K562 (cell line): ENCODE results near the gene PPP1CA. TPM values are rescaled to one million over a fixed set of nuclear protein-coding genes. Genes with fewer than 3 reads are reported as not detected.

Source experiments
- BACH1 ChIP-seq: fragments of 200-800 bp; sonication (Bioruptor generic); IDR thresholded peaks from 2 replicates; pipeline ENCODE4 v1.6.1; 2016; ENCODE audit warnings: missing genetic modification characterization, missing compliant biosample characterization
- CBFB ChIP-seq: sonication (generic); formaldehyde crosslinking; IDR thresholded peaks from 2 replicates; pipeline ENCODE4 v1.4.0; 2020; ENCODE audit warnings: mild to moderate bottlenecking, missing genetic modification reagents
- CEBPZ ChIP-seq: fragments of 150-350 bp; IDR thresholded peaks from 2 replicates; pipeline ENCODE4 v1.6.1; 2014; ENCODE audit warnings: low read depth, mild to moderate bottlenecking, low read length, borderline replicate concordance
- ESRRB ChIP-seq: fragments of 250-450 bp; sonication (Bioruptor Pico); IDR thresholded peaks from 2 replicates; pipeline ENCODE4 v1.5.0; 2020; ENCODE audit warnings: mild to moderate bottlenecking, moderate library complexity, borderline replicate concordance
- HDAC6 ChIP-seq: IDR thresholded peaks from 2 replicates; pipeline ENCODE4 v1.6.1; 2012; ENCODE audit warnings: low read depth, mild to moderate bottlenecking, control low read depth, inconsistent platforms, low read length, moderate library complexity
- HNRNPH1 ChIP-seq: fragments of 200-400 bp; formaldehyde crosslinking; optimal IDR thresholded peaks from 2 replicates; pipeline ENCODE3; 2017; ENCODE audit warnings: low read depth, mild to moderate bottlenecking, low read length, moderate library complexity
- MBD2 ChIP-seq: sonication (generic); IDR thresholded peaks from 2 replicates; pipeline ENCODE4 v1.6.1; 2016; ENCODE audit warnings: low read depth, borderline replicate concordance
- NR2C1 ChIP-seq, 2 experiments: fragments of 450-650 bp; IDR thresholded peaks; 2 replicates each; pipeline ENCODE4 v1.6.1; 2017; ENCODE audit warnings: mild to moderate bottlenecking in 2 of 2, antibody characterized with exemption in 1 of 2, inconsistent platforms in 1 of 2, missing compliant biosample characterization in 1 of 2, missing genetic modification characterization in 1 of 2
- PHF20 ChIP-seq: fragments of 450-650 bp; IDR thresholded peaks from 2 replicates; pipeline ENCODE4 v1.6.1; 2018; ENCODE audit not compliant: partially characterized antibody
- SETDB1 ChIP-seq: IDR thresholded peaks from one replicate; pipeline ENCODE4 v1.6.1; 2012; ENCODE audit warnings: low read length, control low read depth, inconsistent platforms
- STAG1 ChIP-seq: sonication (generic); formaldehyde crosslinking; IDR thresholded peaks from 2 replicates; pipeline ENCODE4 v1.5.0; 2020; ENCODE audit warnings: missing genetic modification reagents, borderline replicate concordance
- ZBTB40 ChIP-seq, 2 experiments: fragments of 450-650 bp in 1 of 2; sonication (generic) in 1 of 2; formaldehyde crosslinking in 1 of 2; IDR thresholded peaks; 2 replicates each; pipeline versions ENCODE4 v1.7.1 to v1.9.0; 2016 to 2022; ENCODE audit warnings: inconsistent platforms in 1 of 2, mild to moderate bottlenecking in 1 of 2, missing genetic modification reagents in 1 of 2
- ZNF24 ChIP-seq: fragments of 450-650 bp; IDR thresholded peaks from 2 replicates; pipeline ENCODE4 v1.6.1; 2016
- ZNF511 ChIP-seq: sonication (generic); formaldehyde crosslinking; IDR thresholded peaks from 2 replicates; pipeline ENCODE4 v1.8.0; 2022; ENCODE audit warnings: mild to moderate bottlenecking, missing genetic modification reagents
- polyA plus RNA-seq, 8 experiments: library from polyadenylated mRNA; depleted of rRNA in 4 of 8; stranded (reverse) in 5 of 8; unstranded in 3 of 8; fragments of >200 nt; fragmentation: Nextera tagmentation in 2 of 8; fragmentation: Illumina TruSeq in 1 of 8; extraction: Ambion mirVana in 2 of 8; extraction: Trizol in 1 of 8; gene quantifications; 2 replicates each; pipeline versions ENCODE4 v1.2.1 to v1.2.3, GENCODE V29; 2011 to 2014; ENCODE audit warnings: inconsistent platforms in 1 of 8, missing spikeins in 1 of 8
- total RNA-seq, 7 experiments: library from RNA; depleted of rRNA in 6 of 7; stranded (reverse); fragments of >200 nt in 6 of 7; fragmentation: Illumina TruSeq in 2 of 7; extraction: Trizol in 2 of 7; gene quantifications; 2 replicates each; pipeline versions ENCODE4 v1.2.1 to v1.2.3, GENCODE V29; 2011 to 2021; ENCODE audit warnings: low replicate concordance in 1 of 7

The PPP1CA gene
- total and polyA plus RNA-seq, 9 of the 15 experiments (the other 6 are each of a cell fraction or from before 2014, with no cell fraction given): 18.2 to 242 (median 188) TPM

GRCh38 chr11:67353317-67354074 lies 48.2 kb downstream of the PPP1CA start, which contains the start of gene POLD4 (continued):
- TF ChIP-seq CEBPZ (no peak), ZNF511 (peak; percentile 5; the same call in 1 of the 2 replicates), CBFB (CRISPR knock-in tag) (no peak), BACH1 (tag) (no peak), ZNF24 (no peak), STAG1 (CRISPR knock-in tag) (no peak), SETDB1 (no peak), HNRNPH1 (no peak), PHF20 (peak; percentile 21), ESRRB (no peak; the same call in 1 of the 2 replicates), HDAC6 (no peak), ZBTB40 (IDR thresholded peaks at IDR 0.05) (peak; percentile 58; the same call in 1 of the 2 replicates), ZBTB40 (CRISPR knock-in tag; IDR thresholded peaks at IDR 0.05) (no peak), NR2C1 (IDR thresholded peaks at IDR 0.05) (no peak), NR2C1 (tag; IDR thresholded peaks at IDR 0.05) (no peak), MBD2 (peak; percentile 92; the same call in 1 of the 2 replicates)
